ENCODE measurements around the gene CPNE6. TPM values are rescaled to one million over a fixed set of nuclear protein-coding genes. Genes with fewer than 3 reads are reported as not detected.
A peak's percentile ranks its signal among the peaks of the same experiment; 100 is the strongest.
"Not testable (repeated sequence)": the region's sequence is repeated elsewhere in the genome, so short reads cannot be mapped to it uniquely, and the experiment has no call there.

Gene CPNE6
- total RNA-seq, 8 experiments from 2014 or later, result 0.54 to 3.3 (median 1.2) TPM

DNA sequence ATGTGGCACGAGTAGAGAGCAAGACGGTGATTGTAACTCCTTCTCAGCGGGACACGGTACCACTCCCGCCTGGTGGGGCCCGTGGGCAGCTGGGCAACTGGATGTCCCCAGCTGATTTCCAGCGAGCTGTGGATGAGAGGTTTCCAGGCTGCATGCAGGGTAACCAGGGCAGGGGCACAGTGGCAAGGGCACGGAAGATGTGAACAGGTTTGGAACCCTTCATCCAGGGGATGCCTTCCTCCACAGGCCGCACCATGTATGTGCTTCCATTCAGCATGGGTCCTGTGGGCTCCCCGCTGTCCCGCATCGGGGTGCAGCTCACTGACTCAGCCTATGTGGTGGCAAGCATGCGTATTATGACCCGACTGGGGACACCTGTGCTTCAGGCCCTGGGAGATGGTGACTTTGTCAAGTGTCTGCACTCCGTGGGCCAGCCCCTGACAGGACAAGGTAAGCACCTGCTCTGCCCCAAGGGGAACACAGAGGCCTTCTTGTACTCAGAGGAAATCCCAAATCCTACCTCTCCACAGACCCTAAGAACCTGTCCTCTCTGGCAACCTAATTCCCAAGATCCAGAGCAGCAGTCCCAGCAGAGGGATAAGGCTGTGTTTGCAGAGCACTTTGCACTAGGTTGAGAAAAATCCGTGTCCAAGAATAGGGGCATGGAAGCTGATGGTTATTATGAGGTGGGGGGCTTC lies 27.0 kb downstream of the CPNE6 start:
- H3K4me1 ChIP-seq (replicated peaks in 1 of 2), result peaks cover 15% of the 10 kb centered on the region in 2 donors
- no peak overlapping the region for H3K27ac ChIP-seq
- in situ Hi-C loops (cut with MboI; ENCODE audit: low pct_unique_long_range_greater_than_20kb in 2 of 9, low sequenced_read_pairs in 9 of 9, unreplicated experiment in 9 of 9), result no loop called here
- WGBS, 10 experiments, result 88 to 100% (median 90%) methylated on average over 1 to 13 of the region's 16 CpGs; no CpG with 5 or more reads in 5 of the 10 experiments
- no peak for ATAC-seq (replicated peaks in 6 of 8)
- no peak overlapping the region for H3K4me3 ChIP-seq

DNA sequence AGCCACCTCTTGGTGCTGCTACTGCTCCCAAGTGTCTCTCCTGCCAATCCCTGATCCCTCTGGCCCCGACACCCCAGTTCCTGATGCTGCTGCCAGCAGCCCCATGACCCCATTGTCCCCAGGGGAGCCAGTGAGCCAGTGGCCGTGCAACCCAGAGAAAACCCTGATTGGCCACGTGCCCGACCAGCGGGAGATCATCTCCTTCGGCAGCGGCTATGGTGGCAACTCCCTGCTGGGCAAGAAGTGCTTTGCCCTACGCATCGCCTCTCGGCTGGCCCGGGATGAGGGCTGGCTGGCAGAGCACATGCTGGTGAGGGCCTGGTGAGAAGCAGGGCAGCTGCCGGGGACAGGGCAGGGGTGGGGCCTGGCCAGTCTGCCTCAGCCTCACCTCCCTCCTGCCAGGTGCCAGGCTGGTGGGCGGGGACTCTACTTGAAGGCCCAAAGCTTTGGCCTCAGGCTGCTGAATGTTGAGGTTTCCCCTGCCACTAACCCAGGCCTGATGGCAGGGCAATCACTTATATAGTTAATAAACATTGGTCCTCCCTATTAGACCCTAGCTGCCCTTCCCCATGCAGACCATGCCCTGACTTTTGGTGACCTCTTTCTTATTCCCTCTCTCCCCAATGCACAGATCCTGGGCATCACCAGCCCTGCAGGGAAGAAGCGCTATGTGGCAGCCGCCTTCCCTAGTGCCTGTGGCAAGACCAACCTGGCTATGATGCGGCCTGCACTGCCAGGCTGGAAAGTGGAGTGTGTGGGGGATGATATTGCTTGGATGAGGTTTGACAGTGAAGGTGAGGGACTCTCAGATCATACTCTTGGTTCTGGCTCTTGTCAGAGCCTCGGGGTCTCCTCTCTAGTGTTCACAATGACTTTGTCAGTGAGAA lies 27.8 kb downstream of the CPNE6 start:
- in situ Hi-C loops (cut with MboI; ENCODE audit: low pct_unique_long_range_greater_than_20kb in 2 of 9, low sequenced_read_pairs in 9 of 9, unreplicated experiment in 9 of 9), result no loop called here
- no peak overlapping the region for H3K27ac ChIP-seq
- peaks cover 10 to 11% of the 10 kb centered on the region in 2 donors for H3K4me1 ChIP-seq (replicated peaks in 1 of 2)
- WGBS, 10 experiments, result 76 to 100% (median 92%) methylated on average over 1 to 5 of the region's 17 CpGs; no CpG with 5 or more reads in 5 of the 10 experiments
- no peak for ATAC-seq (replicated peaks in 6 of 8)
- H3K4me3 ChIP-seq, result no peak overlapping the region

DNA sequence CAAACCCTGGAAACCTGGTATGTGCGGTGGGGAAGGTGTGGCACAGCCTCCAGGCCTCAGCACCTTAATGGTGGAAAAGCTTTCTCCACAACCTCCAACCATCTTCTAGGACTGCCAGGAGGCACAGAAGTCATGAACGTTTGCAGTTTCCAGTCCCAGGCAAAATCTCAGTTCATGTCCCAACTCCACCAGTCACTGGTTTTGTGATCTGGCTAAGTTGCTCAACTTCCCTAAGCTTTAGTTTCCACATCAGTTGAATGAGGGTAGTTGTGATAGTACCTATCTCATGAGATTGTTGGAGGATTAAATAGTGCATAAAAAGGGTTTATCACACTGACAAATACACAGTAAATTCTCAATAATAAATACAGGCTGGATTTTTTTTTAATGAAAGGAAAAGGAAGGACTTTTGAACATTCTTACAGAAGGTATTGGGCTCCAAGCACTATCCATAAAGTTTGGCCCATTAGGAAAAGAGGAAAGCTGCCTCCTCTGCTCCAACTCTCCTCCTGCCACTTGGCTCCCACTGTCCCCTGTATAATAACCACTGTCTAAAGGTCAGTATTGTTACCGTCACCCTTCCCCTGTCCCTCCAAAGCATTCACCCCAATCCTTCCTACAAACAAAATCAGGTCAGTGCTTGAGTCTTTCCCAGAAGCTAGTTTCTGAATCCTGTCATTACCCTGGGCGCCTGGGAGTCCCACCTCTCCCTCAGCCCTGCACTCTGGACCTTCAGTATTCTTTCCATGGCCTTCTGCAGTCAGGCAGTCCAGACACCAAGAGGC lies 29.0 kb downstream of the CPNE6 start:
- WGBS, 10 experiments, result 50 to 100% (median 72%) methylated on average over 1 to 3 of the region's 4 CpGs; no CpG with 5 or more reads in 3 of the 10 experiments
- H3K4me3 ChIP-seq, result no peak overlapping the region
- ATAC-seq (replicated peaks in 6 of 8), result no peak
- in situ Hi-C loops (cut with MboI; ENCODE audit: low pct_unique_long_range_greater_than_20kb in 2 of 9, low sequenced_read_pairs in 9 of 9, unreplicated experiment in 9 of 9), result no loop called here
- peaks cover 6 to 7% of the 10 kb centered on the region in 2 donors for H3K4me1 ChIP-seq (replicated peaks in 1 of 2)
- no peak overlapping the region for H3K27ac ChIP-seq

DNA sequence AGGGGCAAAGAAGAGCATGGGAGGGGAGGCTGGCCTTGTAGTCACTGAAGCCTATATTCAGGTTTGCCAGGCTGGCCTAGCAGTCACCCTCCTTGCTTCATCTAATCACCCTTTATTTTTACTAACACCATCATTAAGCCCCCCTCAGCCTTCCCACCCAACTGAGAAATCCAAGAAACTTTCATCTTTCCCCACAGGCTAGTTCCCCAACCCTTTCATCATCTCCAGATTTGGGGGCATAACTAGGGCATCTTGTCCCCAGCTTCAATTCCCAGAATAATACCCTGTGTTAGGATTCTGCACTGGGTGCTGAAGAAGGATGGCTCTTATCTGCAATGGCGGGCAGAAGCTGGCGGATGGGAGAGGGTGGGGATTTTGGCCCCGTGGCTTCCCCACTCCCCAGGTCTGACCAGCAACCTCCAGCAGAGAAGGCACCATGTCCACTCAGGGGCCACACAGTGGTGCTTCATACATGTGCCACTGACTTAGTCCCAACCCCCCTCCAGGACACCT lies 29.7 kb downstream of the CPNE6 start:
- Histone ChIP-seq H3K4me1 (replicated peaks in 1 of 2) (peaks cover 0 to under 1% of the 10 kb centered on the region in 2 donors), H3K27ac (no peak overlapping the region), H3K4me3 (no peak overlapping the region)
- 77 to 100% (median 87%) methylated on average over 1 to 3 of the region's 3 CpGs; no CpG with 5 or more reads in 7 of the 10 experiments for WGBS, 10 experiments
- ATAC-seq (replicated peaks in 6 of 8), result no peak
- in situ Hi-C loops (cut with MboI; ENCODE audit: low pct_unique_long_range_greater_than_20kb in 2 of 9, low sequenced_read_pairs in 9 of 9, unreplicated experiment in 9 of 9), result no loop called here

DNA sequence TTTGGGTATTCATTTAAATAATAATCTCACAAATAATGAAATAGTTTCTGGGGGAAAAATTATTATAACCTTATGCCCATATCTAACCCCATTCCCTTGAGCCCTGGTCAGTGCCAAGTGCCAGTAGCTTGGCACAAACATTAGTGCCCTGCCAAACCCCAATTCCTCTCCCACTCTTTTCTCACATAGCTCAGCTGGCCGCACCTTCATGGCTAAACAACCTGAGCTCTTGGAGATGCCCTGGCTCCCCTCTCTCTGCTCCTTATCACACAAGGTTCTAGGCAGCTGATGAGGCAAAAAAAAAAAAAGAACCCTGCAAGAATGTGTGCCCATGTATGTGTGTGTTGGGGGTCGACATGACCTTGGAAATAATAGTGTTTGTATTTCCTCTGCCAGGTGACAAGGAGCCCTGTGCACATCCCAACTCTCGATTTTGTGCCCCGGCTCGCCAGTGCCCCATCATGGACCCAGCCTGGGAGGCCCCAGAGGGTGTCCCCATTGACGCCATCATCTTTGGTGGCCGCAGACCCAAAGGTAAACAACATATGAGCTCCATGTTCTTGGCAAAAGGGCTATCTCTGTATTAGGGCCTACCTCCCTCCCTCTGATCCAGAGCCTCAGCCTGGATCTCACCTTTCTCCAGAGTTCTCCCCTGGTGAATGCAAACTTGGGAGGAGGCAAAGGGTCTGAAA lies 31.1 kb downstream of the CPNE6 start:
- in situ Hi-C loops (cut with MboI; ENCODE audit: low pct_unique_long_range_greater_than_20kb in 2 of 9, low sequenced_read_pairs in 9 of 9, unreplicated experiment in 9 of 9), result no loop called here
- WGBS, 10 experiments, result 70 to 100% (median 85%) methylated on average over 1 to 3 of the region's 7 CpGs; no CpG with 5 or more reads in 4 of the 10 experiments
- no peaks in the 10 kb centered on the region for H3K4me1 ChIP-seq (replicated peaks in 1 of 2)
- ATAC-seq (replicated peaks in 6 of 8), result no peak
- H3K27ac ChIP-seq, result no peak overlapping the region
- H3K4me3 ChIP-seq, result no peak overlapping the region

DNA sequence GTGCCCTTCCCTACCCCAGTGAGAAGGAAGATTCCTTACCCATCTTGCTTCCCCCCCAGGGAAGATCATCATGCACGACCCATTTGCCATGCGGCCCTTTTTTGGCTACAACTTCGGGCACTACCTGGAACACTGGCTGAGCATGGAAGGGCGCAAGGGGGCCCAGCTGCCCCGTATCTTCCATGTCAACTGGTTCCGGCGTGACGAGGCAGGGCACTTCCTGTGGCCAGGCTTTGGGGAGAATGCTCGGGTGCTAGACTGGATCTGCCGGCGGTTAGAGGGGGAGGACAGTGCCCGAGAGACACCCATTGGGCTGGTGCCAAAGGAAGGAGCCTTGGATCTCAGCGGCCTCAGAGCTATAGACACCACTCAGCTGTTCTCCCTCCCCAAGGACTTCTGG lies 32.1 kb downstream of the CPNE6 start:
- H3K4me1 ChIP-seq (replicated peaks in 1 of 2), result no peaks in the 10 kb centered on the region
- H3K4me3 ChIP-seq, result no peak overlapping the region
- in situ Hi-C loops (cut with MboI; ENCODE audit: low pct_unique_long_range_greater_than_20kb in 2 of 9, low sequenced_read_pairs in 9 of 9, unreplicated experiment in 9 of 9), result no loop called here
- H3K27ac ChIP-seq, result no peak overlapping the region
- WGBS, 10 experiments, result 71 to 100% (median 87%) methylated on average over 1 to 7 of the region's 13 CpGs; no CpG with 5 or more reads in 6 of the 10 experiments
- no peak for ATAC-seq (replicated peaks in 6 of 8)

DNA sequence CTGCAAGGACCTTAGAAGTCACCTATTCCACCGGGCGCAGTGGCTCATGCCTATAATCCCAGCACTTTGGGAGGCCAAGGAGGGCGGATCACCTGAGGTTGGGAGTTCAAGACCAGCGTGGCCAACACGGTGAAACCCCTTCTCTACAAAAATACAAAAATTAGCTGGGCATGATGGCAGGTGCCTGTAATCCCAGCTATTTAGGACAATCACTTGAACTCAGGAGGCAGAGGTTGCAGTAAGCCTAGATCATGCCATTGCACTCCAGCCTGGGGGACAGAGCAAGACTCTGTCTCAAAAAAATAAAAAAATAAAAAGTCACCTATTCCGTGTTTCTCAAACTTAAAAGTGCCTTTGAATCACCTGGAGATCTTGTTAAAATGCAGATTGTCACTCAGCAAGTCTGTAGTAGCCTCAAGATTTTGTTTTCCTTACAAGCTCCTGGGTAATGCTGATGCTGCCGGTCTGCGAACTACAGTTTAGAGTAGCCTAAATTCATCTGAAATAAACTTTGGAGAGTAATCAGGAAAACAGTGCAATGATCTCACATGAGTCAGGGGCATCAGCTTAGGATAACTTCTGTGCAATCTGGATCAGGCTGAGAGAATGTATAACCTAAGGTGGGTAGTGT lies 34.4 kb downstream of the CPNE6 start:
- ATAC-seq (replicated peaks in 6 of 8); H3K4me3 ChIP-seq; H3K27ac ChIP-seq; in situ Hi-C loops (cut with MboI; ENCODE audit: low pct_unique_long_range_greater_than_20kb in 2 of 9, low sequenced_read_pairs in 9 of 9, unreplicated experiment in 9 of 9); H3K4me1 ChIP-seq (replicated peaks in 1 of 2): not testable (repeated sequence)
- 80 to 100% (median 92%) methylated on average over 1 to 8 of the region's 8 CpGs; no CpG with 5 or more reads in 2 of the 10 experiments for WGBS, 10 experiments

DNA sequence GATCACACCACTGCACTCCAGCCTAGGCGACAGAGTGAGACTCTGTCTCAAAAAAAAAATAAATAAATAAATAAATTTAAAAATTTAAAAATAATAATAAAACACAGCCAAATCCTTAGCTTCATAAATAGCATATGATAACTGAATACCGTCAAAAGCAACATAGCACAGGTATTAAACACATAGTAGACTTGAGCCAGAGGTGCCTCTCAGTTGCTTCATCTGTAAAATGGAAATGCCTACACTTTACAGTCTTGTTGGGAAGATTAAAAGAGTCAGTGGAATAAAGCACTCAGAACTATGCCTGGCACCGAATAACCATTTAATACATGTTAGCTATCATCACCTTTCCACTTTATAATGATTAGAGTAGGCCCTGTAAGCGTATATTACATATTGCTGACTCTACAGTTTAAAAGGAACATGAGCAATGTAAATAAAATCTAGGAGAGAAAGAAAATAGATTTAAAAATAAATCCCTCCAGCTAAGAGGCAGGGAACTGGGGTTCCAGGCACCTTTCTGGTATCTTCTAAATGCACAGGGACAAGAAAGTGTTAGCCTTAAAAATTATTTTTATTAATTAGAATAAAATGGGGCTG lies 35.4 kb downstream of the CPNE6 start:
- no peaks in the 10 kb centered on the region for H3K4me1 ChIP-seq (replicated peaks in 1 of 2)
- H3K27ac ChIP-seq, result no peak overlapping the region
- WGBS, 10 experiments, result 55 to 92% (median 77%) methylated on average over 2 to 4 of the region's 4 CpGs
- in situ Hi-C loops (cut with MboI; ENCODE audit: low pct_unique_long_range_greater_than_20kb in 2 of 9, low sequenced_read_pairs in 9 of 9, unreplicated experiment in 9 of 9), result no loop called here
- no peak for ATAC-seq (replicated peaks in 6 of 8)
- no peak overlapping the region for H3K4me3 ChIP-seq

DNA sequence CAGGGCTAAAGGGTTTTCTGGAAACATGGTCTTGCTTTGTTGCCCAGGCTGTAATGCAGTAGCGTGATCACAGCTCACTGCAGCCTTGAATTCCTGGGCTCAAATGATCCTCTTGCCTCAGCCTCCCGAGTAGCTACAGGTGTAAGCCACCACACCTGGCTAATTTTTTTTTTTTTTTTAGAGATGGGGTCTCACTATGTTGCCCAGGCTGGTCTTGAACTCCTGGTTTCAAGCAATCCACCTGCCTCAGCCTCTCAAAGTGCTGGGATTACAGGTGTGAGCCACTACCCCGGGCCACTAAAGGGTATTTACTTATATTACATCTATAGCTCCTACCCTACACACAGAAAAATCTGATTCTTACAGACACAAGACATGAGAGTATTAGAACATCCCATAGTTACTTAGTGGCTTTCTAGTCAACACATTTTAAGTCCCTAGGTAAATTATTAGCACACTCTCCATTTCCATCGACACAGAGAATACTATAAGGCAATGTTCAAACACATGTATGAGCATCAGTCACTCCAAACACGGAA lies 37.0 kb downstream of the CPNE6 start:
- H3K27ac ChIP-seq, result no peak overlapping the region
- H3K4me3 ChIP-seq, result no peak overlapping the region
- 17 to 80% (median 50%) methylated on average over 2 to 5 of the region's 5 CpGs; no CpG with 5 or more reads in 1 of the 10 experiments for WGBS, 10 experiments
- H3K4me1 ChIP-seq (replicated peaks in 1 of 2), result no peaks in the 10 kb centered on the region
- in situ Hi-C loops (cut with MboI; ENCODE audit: low pct_unique_long_range_greater_than_20kb in 2 of 9, low sequenced_read_pairs in 9 of 9, unreplicated experiment in 9 of 9), result no loop called here
- ATAC-seq (replicated peaks in 6 of 8), result peak in 2 of 8 experiments; percentile 15 to 31

DNA sequence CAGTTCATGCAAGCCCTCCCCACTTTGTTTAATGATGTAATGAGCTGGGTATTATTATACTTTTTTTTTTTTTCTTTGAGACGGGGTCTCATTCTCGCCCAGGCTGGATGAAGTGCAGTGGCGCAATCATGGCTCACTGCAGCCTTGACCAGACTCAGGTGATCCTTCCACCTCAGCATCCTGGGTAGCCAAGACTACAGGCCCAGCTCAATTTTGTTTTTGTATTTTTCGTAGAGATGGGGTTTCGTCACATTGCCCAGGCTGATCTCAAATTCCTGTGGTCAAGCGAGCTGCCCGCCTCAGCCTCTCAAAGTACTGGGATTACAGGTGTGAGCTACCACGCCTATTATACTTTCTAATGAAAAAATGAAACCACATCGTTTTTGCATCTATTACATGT lies 38.7 kb downstream of the CPNE6 start:
- WGBS, 10 experiments, result 50 to 95% (median 80%) methylated on average over 2 to 8 of the region's 9 CpGs; no CpG with 5 or more reads in 3 of the 10 experiments
- no peak overlapping the region for H3K4me3 ChIP-seq
- in situ Hi-C loops (cut with MboI; ENCODE audit: low pct_unique_long_range_greater_than_20kb in 2 of 9, low sequenced_read_pairs in 9 of 9, unreplicated experiment in 9 of 9), result no loop called here
- H3K27ac ChIP-seq, result no peak overlapping the region
- H3K4me1 ChIP-seq (replicated peaks in 1 of 2), result no peaks in the 10 kb centered on the region
- ATAC-seq (replicated peaks in 6 of 8), result no peak

DNA sequence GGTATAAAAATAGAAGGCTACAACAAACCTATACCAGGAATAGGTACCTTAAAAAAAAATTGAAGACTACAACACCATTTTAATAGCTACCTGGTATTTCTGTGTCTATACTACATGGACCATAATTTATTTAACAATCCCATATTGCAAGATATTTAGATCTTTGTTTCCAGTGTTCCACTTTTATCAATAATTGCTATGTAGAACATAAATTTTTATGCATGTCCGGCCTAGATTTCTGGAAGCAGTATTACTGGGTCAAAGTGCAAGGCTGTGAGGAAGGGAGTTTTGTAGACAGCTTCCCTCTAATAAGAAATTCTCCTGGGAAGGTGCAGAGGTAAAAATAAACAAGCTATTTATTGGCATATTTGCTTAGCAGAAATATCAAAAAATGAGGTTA lies 39.2 kb downstream of the CPNE6 start:
- Histone ChIP-seq H3K4me3 (no peak overlapping the region), H3K27ac (no peak overlapping the region), H3K4me1 (replicated peaks in 1 of 2) (no peaks in the 10 kb centered on the region)
- ATAC-seq (replicated peaks in 6 of 8), result no peak
- WGBS, 10 experiments, result 86 to 100% (median 94%) methylated on average over 1 of the region's 1 CpG; no CpG with 5 or more reads in 2 of the 10 experiments
- in situ Hi-C loops (cut with MboI; ENCODE audit: low pct_unique_long_range_greater_than_20kb in 2 of 9, low sequenced_read_pairs in 9 of 9, unreplicated experiment in 9 of 9), result no loop called here

Measured in motor neuron (in vitro differentiated cells).